Esophagus squamous epithelium (tissue), 4 donors: ENCODE measurements around the gene IFNA7.
"Not testable (repeated sequence)": the region's sequence is repeated elsewhere in the genome, so short reads cannot be mapped to it uniquely, and the experiment has no call there.

ENCODE experiments used
- POLR2A ChIP-seq, 4 donors: fragments of 450-650 bp; IDR thresholded peaks; one replicate each; pipeline ENCODE4 v1.6.1; 2017; ENCODE audit warnings: antibody characterized with exemption in 4 of 4, mild to moderate bottlenecking in 4 of 4, moderate library complexity in 3 of 4
- TF ChIP-seq, protein P1 (sequence below), 6 experiments: fragments of 450-650 bp in 4 of 6; fragments of 200-600 bp in 2 of 6; sonication (generic) in 2 of 6; IDR thresholded peaks; one replicate each; pipeline ENCODE4 v1.5.1; 2016 to 2019; ENCODE audit warnings: antibody characterized with exemption in 6 of 6, mild to moderate bottlenecking in 4 of 6, moderate library complexity in 4 of 6

DNA sequence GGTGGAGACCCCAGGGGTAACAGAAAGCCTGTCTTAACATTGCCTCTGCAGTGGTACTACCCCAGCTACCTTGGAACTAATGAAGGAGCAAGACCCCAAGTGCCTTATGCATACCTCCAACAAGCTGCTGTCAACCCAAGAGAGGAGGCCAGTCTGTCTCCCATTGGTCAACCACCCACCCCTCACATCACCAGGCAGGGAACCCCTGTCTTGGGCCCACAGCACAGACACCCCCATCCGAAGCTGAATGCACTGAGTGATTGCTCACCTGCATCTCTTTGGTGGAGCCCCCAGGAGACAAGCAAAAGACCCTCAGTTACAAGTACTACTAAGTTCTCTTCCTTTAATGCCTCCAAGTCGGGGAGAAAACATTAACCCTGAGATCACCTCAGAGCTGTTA lies 10.2 kb upstream of the IFNA7 start:
- TF ChIP-seq, protein P1, sequence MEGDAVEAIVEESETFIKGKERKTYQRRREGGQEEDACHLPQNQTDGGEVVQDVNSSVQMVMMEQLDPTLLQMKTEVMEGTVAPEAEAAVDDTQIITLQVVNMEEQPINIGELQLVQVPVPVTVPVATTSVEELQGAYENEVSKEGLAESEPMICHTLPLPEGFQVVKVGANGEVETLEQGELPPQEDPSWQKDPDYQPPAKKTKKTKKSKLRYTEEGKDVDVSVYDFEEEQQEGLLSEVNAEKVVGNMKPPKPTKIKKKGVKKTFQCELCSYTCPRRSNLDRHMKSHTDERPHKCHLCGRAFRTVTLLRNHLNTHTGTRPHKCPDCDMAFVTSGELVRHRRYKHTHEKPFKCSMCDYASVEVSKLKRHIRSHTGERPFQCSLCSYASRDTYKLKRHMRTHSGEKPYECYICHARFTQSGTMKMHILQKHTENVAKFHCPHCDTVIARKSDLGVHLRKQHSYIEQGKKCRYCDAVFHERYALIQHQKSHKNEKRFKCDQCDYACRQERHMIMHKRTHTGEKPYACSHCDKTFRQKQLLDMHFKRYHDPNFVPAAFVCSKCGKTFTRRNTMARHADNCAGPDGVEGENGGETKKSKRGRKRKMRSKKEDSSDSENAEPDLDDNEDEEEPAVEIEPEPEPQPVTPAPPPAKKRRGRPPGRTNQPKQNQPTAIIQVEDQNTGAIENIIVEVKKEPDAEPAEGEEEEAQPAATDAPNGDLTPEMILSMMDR (IDR thresholded peaks at IDR 0.05), result not testable (repeated sequence)
- TF ChIP-seq POLR2A (IDR thresholded peaks at IDR 0.05), result not testable (repeated sequence)
